Raji (cell line): ENCODE measurements around the gene SLC17A9.

Experiments used
- POLR2A ChIP-seq: IDR thresholded peaks from 2 replicates; pipeline ENCODE4 v1.6.1; 2011; ENCODE audit warnings: low read depth, low read length, control low read depth; ENCODE audit not compliant: insufficient read depth

The SLC17A9 gene

DNA sequence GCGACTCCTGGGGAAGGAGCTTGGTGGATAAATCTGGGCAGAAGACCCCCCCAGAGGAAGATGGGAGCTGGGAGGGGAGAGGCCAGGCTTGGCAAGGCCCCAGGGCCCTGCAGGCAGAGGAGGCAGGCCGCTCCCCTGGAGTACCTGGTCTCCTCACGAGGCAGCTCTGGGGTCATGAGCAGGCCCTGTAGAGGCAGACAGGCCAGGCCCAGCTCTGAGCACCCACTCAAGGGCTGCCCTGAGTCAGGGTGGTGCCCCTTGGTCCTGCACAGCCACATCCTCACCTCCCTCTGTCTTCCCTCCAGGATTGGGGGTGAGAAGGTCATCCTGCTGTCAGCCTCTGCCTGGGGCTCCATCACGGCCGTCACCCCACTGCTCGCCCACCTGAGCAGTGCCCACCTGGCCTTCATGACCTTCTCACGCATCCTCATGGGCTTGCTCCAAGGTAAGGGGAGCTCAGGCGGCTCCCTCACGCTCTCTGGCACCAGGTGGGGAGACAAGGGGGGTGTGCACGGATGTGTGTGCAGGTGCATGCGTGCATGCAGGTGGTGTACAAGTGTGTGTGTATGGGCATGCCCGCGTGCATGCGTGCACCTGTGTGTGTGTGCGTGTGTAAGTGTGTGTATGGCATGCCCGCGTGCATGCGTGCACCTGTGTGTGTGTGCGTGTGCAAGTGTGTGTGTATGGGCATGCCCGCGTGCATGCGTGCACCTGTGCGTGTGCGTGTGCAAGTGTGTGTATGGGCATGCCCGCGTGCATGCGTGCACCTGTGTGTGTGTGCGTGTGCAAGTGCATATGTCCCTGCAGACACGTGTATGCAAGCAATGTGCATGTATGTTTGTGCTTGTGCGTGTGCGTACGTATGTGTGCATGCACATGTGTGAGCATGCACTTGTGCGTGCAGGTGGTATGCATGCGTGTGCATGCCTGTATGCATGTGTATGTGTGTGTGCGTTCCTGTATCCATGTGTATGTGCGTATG is 4.9 kb downstream of the SLC17A9 start:
- TF ChIP-seq POLR2A: no peak

DNA sequence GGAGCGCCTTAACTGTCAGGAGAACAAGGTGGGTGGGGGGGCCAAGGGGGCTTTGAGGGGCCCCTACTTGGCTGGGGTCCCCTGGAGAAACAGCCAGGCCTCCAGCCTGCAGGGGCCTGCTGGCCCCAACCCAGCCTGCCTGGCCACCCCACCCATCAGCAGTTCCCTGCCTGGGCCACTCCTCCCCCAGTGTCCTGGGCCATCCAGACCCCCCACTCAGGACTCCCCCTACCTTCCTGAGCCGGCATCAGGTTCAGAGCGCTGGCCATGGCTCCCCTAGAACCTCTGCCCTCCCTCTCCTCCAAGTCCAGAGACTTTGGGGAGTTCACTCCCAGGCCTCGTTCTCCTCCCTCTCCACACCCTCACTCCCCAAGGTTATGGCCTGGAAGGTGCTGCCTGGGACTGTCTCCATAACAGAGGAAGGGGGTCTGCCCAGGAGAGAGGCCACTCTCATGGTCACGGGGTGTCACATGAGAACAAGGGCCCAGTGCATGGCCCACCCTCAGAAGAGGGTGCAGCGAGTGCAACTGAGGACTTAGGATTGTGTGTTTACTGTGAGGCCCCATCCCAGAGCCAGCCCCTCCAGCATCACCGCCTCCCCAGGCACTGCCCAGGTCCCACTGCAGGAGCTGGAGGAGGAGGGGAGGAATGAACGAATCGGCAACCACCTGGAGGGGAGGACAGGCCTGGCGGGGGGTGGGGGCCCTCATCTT is 6.0 kb downstream of the SLC17A9 start:
- no peak for TF ChIP-seq POLR2A

DNA sequence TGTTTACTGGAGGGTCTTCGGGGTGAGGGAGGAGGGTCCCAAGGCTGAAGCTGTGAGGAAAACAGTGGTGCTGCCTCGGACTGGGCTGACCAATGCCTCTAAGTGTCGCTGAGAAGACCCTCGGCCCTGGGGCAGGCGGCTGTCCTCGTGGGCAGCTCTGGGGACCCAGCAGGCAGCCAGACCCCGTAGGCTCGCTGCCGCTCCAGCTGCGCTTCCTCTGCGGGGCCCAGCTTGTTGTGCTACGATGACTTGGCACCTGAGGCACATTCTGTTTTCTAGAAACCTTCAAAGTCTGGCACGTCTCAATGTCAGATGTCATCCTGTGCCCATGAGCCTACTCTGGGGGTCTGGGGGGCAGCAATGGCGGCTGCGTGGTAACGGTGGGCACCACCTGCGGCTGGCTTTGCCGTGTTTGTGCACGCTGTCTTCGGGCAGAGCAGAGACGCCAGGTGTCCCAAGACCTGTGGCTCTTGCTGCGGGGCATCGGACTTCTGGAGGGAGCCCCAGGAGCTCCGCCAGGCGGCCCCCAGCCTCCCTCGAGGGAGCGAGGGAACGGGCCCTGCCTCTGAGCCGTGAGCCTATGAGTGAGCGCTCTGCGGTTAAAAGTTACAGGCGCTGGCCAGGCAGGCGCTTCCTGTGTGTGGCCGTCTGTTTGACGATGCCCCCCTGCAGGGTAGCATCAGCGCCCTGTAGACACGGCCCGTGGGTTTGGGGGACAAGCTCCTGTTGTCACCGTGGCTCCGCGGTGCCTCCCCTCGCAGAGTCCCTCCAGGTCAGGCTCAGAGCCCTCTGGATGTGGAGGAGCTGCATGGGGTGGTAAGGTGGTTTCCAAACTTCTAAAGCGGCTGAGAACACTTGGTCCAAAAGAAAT is 6.8 kb downstream of the SLC17A9 start:
- no peak for TF ChIP-seq POLR2A

- TF ChIP-seq POLR2A: no peak
Measured at GRCh38 chr20:62959998-62960436, 7.5 kb downstream of the SLC17A9 start.

DNA sequence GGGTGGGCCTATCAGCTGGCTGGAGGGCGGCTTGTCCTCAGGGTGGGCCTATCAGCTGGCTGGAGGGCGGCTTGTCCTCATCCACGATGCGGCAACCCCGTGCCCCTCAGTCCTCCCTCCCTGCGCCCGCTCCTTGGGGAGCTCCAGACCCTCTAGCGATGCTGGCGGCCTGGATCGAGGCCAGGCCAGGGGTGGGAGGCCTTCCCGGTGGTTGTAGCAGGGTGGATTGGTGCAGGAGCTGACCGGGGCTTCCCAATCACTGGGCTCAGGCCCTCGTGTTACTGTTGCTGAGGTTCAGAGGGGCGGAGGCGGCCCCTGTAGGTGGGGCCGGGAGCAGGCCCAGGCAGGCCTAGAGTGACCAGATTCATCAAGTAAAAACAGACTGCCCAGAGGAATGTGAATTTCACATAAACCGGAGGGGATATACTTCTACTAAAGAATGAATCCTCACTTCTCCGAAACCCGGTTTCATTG is 8.8 kb downstream of the SLC17A9 start:
- TF ChIP-seq POLR2A: no peak

GRCh38 chr20:62961799-62962198 is 9.3 kb downstream of the SLC17A9 start:
- no peak for TF ChIP-seq POLR2A

- TF ChIP-seq POLR2A: no peak
Measured at GRCh38 chr20:62962221-62962879, 9.8 kb downstream of the SLC17A9 start.

DNA sequence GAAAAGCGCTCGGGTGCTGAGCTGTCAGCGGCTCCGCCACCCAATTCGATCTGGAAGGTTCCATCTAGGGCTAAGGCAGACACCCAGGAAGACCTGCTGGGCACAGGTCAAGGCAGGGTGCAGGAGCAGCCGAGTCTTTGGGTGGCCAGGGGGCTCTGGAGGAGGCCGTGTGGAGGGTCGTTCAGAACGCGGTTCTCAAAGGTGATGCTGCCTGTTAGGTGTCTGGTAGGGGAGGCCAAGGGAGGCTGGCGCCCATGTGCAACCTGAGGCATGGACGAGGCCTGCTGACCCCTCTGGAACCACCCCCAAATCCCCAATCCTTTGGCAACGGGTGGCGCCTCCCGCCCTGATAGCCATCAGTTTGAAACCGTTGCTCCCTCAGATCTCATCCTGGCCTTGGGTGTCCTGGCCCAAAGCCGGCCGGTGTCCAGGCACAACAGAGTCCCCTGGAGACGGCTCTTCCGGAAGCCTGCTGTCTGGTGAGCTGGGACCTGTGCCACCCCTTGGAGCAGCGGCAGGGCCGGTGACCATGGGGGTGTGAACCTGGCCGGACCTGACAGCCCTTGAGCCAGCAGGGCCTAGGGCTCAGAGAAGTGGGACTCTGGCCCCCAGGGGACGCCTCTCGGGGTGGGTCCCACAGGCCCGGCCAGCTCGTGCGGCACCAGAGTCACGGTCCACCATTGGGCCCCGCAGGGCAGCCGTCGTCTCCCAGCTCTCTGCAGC is 10.5 kb downstream of the SLC17A9 start:
- TF ChIP-seq POLR2A: no peak

- TF ChIP-seq POLR2A: no peak
Measured at GRCh38 chr20:62963614-62964397, 11.3 kb downstream of the SLC17A9 start.

- no peak for TF ChIP-seq POLR2A
Measured at GRCh38 chr20:62964700-62965099, 12.2 kb downstream of the SLC17A9 start.

GRCh38 chr20:62965363-62965771 is 12.9 kb downstream of the SLC17A9 start:
- no peak for TF ChIP-seq POLR2A

- TF ChIP-seq POLR2A: no peak
Measured at GRCh38 chr20:62966212-62967148, 14.0 kb downstream of the SLC17A9 start.

GRCh38 chr20:62967149-62967501 is 14.6 kb downstream of the SLC17A9 start:
- TF ChIP-seq POLR2A: no peak
